GM19372 (cell line): ENCODE results near the gene NKTR.

Experiments used
- ATAC-seq: cut with Tn5 transposase; IDR thresholded peaks from one replicate; pipeline ENCODE4 v1.9.1; 2021; ENCODE audit warnings: mild to moderate bottlenecking, low read depth, moderate library complexity; ENCODE audit not compliant: unreplicated experiment

NKTR gene

DNA sequence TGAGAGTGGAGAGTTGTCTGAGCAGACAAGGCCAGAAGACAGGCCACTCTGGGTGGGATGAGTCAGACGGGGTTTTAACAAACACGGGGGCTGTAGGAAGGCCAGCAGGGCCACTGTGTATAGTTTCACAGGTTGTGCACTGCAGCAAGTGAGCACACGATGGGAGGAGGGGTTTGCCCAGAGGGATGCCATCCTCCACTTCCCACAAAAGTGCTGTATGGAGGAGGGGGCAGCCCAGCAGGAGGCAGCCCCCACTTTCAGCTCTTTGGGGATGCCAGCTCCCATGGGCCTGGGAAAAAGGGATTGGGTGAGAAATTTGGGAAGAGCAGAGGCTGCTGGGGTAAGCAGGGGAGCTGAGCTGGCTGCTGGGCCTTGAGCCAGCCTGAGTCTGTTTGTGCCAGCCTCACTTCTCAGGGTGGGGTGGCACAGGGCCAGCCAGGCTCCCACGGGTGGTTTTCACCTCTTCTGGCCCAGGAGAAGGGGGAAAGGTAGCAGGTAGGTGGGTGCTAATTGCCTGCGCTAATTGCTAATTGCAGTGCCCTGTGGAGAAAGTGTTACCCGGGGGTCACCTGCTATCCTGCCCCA lies 59.7 kb downstream of the NKTR start:
- ATAC-seq: no peak

DNA sequence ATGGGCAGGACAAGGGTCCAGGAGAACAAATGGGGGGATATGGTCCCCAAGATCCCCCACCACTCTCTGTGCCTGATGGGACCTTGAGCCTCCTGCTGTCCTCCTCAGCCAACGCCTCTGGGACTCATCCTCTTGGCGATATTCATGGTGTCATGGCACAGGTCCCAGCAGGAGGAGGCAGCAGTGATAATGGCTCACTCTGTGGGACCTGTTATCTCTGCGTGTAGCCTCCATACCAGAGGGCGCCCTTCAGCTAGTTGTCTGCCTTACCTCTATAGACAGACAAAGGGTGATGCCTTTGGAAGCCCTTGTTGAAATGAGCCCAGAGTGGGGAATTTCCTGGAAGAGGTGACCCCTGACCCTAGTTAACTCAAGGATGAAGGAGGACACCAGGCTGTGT lies 60.4 kb downstream of the NKTR start:
- no peak for ATAC-seq

DNA sequence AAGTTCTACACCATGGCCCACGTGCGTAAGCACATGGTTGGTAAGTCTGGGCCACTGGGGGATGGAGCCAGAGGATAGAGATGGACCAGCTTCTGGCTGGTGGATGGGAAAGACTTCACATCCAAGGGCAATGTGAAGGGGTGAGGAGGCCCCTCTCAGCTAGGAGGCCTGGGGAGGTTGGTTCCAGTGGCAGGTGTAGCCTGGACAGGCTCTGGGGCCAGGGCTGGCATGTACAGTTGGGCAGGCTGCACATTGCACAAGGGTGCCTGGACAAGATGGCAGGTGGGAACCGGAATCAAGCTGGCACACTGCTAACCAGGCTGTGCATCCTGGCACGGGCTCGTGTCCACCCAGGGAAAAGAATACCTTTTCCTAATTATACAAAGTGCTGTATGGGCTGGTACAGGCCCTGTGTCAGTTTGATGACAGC lies 61.1 kb downstream of the NKTR start:
- ATAC-seq: no peak

DNA sequence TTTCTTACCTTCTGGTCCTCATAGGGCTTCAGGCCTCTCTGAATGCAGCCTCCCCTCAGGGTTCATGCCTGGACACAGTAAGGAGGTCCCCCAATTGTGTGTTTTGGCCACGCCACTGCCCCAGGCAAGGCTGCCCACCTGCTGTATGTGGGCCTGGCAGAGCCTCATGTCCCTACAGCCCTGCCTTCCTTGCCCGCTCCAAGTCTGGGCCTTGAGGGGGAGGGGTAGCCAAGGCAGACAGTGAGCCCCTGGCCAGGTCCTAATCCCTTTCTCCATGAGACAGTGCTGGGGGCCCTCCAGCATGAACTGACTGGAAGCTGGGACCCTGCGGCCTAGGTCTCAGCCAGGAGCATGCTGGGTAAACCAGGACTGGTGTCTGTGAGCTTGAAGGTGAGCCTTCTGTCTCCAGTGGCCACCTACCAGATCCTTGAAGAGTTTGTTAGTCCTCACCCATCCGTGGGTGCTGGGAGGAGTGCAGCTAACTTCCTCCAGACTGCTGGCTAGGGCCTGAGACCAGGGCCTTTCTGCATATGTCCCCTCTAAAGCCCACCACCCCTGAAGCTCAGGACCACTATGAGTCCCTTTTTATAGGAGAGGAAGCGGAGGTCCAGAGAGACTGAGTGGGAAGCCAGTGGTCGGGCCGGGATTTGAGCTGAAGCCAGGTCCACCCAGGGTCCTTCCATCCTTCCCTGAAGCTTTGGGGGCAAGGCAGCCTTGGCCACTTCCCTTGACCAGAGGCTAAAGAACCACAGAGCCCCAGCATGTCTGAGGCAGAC lies 61.7 kb downstream of the NKTR start:
- no peak for ATAC-seq

DNA sequence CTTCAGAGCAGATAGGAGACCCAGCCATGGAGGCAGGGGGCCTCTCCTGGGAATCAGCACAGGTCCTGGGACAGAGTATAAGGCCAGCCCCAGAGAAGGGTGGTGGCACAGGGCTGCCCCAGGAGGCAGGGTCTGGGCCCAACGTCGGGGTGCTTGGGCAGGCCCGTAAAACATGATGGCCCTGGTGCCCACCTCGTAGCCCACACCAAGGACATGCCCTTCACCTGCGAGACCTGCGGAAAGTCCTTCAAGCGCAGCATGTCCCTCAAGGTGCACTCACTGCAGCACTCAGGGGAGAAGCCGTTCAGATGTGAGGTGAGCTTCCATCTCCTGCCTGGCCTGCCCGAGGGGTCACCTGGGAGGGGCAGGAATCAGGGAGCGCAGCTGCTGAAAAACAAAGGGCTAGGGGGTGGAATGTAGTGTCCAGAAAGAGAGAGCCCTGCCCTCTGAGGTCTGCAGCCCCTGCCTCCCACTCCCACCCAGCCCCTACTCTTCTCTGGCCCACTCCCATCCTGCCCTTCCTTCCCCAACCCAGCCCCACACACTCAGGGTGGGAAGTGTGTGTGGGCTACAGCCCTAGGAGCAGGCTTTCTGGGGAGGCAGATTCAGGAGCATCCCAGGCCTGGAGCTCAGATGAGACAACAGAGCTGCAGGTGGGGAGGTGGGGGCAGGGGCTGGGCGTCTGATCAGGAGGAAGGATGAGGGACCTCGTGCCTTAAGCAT lies 62.5 kb downstream of the NKTR start:
- no peak for ATAC-seq

DNA sequence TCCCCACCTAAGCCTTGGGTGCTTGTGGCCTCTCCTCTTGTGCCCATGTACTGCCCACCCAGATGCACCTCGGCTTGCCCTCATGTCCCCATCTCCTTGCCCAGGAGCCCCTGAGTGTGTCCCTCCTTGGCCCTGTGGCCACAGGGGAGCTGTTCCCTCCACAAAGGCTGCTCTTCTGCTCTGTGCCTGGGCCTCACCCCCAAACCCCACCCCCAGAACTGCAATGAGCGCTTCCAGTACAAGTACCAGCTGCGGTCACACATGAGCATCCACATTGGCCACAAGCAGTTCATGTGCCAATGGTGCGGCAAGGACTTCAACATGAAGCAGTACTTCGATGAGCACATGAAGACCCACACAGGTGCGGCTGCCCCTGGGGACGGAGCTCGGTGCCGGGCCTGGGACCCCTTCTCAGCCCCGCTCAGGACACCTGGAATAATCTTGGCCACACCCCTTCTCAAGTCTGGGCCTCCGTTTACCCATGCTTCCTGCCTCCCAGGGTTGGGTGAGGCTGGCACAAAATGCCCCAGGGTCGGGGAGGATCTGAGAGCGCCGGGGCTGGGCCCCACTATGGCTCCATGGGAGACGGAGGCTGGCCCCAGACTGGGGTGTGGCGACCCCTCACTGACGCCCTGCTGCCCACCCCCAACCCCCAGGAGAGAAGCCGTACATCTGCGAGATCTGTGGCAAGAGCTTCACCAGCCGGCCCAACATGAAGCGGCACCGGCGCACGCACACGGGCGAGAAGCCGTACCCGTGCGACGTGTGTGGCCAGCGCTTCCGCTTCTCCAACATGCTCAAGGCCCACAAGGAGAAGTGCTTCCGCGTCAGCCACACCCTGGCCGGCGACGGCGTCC lies 63.3 kb downstream of the NKTR start:
- ATAC-seq: no peak

DNA sequence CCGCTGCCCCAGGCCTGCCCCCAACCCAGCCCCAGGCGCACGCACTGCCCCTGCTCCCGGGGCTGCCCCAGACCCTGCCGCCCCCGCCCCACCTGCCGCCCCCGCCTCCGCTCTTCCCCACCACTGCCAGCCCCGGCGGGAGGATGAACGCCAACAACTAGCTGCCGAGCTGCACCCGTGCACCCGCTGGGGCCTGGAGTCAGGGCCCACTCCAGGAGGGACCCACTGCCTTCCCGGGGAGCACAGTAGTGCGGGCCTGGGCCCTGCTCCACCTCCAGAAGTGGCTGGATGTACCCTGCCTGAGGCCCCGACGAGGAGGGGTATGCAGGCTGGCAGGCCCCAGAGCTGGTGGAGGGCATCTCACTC lies 63.9 kb downstream of the NKTR start:
- no peak for ATAC-seq

DNA sequence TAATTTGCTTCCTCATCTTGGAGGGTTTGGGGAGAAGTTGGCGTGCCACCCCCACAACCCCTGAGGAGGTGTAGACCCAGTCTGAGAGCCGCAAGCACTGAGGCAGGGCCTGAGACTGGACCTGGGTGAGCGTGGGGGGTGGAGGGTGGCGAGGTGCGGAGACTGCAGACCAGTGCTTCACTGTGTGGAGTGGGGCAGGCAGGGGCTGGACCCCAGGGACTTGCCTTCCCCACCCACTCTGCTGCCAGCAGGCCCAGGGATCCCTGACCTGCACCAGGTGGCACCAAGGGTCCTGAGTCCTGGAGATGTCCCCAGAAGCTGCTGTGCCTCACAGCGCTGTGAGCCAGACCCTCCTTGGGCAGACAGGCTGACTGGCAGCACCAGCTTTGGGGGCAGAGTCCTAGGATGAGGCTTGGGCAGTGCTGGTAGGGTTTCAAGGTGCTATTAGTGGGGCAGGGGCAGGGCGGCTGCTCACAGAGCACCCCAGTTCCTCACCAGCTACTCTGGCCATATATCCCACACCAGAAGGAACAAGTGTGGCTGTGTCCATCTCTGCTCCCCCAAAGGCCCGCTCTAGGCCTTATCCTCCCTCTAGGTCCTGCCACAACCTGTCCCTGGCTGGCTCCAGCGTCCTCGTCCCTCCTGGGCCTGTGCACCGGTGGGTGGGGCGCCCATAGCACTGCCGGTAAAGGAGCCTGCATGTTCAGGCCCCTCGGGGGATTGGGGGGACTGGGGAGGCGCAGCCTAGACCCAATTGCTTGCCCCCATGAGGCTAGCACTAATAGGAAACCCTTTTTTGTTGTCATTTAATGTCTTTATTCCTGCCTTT lies 64.8 kb downstream of the NKTR start:
- no peak for ATAC-seq

DNA sequence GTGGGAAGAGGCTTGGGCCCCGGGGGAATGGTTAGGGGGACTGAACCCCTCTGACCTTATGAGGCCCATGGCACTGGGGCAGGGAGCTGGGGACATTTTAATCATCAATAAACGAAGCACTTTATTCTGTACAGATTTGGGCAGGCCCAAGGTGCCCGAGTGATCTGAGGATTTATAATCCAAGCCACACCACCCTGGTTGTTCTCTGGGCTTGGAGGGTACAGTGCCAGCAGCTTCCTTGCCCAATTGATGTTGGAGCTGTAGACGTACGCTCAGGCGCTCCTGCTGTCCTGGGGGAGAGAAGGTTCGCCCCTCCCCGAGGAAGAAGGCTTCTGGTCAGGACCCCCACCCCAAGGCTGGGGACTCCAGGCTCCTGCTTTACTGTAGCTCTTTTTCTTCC lies 65.5 kb downstream of the NKTR start:
- ATAC-seq: no peak

DNA sequence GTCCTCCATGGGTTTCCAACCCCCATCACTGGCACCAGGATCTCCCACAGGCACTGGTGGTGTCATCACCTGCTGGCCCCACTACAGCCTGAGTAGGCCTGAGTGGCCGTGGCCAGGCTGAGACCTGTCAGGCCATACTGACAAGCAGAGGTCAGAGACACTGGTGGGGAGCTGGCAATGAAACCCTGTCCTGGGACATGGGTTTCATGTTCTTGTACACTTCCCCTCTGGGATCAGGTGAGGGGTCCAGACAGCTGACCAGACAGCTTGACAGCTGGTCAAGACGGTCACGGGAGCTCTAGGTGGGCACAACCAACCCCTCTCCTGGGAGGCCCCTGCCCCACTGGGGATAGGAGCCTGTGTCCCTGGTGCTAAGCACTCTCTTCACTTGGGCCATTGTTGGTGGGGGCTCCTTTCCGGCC lies 66.1 kb downstream of the NKTR start:
- no peak for ATAC-seq

DNA sequence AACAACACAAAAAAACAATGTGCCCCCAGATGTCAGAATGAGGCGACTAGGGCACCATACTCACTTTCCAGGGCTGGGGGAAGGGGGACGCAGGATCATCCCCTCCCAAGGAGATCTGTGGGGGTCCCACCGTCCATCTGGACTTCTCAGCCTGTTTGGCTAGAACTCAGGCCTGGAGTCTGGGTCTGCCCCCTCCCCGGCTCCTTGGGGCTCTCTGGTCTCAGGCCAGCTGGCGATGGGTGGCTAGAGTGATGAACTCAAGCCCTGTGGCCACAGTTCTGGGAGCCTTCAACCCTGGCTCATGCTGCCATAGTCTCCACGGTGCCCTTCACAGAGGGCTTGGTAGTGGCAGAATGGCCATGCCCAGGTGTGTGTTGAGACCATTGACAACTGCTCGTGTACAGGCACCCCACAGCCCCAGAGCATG lies 66.6 kb downstream of the NKTR start:
- ATAC-seq: no peak

DNA sequence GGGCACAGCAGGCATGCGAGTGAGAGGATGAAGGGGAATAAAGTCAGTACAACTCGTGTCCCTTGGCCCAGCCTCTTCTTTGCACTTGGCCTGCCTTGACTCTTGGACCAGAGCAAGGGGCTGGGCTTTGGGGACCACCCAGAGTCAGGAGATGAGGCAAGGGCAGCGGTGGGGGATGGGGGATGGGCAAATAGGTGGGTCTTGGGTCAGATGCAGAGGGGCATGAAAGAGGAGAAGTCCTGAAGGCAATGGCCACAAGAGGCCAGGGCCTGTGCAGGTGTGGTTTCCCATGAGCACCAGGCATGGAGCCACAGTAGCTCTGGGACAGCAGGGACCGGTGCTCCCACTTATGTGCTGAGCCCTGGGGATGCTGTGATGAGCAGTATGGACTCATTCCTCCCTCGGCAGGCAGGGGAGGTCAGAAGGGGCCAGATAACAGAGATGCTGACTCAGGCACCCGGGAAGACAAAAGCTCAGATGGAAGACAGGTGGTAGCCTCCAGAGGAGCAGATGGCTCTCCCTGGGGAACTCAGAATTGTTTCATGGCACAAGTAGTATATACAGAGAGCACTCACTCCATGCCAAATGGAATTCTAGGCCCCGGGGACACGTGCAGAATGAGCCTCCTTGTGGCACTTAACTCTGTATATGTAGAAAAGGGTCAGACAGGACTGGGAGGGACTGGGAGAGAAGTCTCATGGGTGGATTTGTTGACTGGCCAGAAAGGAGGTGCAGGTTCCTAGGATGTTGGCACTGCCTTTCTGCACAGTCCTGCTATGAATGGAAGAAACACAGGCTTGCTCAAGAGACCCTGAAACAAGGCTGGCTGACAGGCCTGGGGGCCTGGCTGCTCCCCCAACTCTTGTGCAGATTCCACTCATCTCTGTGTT lies 67.3 kb downstream of the NKTR start:
- no peak for ATAC-seq

DNA sequence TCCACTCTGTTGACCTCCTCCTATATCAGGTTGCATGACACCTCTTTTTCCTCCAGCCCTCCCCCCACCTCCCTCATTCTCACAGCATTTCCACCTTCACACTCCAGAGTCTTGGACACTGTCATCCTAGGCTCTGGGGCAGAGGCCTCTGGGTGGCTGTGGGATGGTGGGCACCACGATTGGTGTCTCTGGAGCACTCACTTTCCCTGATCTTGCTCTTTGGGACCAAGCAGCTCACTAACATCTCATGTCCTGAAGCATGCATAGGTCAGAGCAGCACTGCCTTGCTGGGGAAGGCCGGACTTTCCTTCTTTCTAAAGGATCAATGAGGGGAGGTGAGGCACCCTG lies 67.9 kb downstream of the NKTR start:
- ATAC-seq: no peak

DNA sequence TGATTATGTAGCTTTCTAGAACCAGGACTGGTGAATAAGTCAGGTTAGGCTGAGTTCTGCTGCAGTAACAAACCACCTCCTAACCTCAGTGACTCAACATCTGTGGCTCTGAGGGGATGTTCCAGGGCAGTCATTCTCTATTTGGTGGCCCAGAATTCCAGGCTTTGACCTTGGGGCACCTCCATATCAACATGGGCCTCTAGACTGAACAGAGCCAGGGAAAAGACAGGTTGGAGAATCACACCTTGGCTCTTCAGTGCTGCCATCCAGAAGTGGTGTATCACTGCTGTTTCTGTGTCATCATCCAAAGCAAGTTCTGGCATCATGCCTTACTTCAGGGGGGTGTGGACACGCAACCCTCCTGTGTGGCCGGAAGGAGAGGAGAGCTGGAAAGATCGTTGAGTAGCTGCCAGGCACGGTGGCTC lies 68.3 kb downstream of the NKTR start:
- ATAC-seq: no peak

DNA sequence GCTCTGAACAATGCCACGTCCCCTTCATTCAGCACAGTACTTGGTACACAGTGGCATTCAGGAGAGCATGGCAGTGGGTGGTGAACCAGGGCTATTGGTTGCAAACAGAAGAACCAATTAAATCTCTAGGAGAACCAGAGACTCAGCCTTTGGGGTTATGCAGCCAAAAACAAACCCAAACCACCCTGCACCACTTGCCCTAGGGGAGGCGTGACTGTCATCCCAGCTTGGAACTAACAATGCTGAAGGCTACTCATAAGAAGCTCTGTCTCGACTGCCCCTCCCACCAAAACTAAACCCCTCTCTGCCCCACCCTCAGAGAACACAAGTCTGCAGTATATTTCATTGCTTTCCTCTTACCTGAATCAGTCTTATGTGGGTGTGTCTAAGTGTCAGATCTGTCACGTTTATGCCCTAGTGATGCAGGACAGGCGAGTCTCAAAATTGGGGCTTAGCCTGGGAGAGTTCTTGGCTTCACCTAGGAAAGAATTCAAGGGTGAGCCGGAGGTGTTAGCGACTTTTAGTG lies 69.6 kb downstream of the NKTR start:
- no peak for ATAC-seq

DNA sequence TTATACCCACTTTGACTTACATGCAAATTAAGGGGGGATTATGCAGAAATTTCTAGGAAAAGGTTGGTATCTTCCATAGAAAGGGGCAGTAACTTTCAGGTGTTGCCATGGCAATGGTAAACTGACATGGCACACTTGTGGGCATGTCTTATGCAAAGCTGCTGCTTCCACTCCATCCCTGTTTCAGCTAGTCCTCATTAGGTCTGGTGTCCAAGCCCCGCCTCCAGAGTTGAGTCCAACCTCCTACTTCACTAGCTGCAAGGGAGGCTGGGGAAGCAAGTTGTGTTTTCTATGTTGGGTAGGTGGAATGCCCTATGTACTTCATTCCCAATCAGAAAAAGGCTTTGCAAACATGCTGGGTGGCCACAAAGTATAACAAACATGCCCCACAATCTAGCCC lies 70.2 kb downstream of the NKTR start:
- no peak for ATAC-seq

DNA sequence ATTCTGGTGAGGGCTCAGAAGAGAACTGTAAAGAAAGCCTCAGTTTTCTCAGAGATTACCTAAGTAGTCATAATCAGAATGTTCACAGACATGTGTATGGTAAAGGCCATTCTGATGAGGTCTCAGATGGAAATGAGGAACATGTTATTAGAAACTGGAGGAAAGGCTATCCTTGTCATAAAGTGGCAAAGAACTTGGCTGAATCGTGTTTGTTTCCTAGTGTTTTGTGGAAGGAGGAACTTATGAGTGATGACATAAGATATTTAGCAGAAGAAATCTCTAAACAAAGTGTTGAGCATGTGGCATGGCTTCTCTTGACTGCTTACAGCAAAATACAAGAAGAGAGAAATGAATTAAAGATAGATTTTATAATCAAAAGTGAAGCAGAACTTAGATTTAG lies 72.0 kb downstream of the NKTR start:
- ATAC-seq: no peak

DNA sequence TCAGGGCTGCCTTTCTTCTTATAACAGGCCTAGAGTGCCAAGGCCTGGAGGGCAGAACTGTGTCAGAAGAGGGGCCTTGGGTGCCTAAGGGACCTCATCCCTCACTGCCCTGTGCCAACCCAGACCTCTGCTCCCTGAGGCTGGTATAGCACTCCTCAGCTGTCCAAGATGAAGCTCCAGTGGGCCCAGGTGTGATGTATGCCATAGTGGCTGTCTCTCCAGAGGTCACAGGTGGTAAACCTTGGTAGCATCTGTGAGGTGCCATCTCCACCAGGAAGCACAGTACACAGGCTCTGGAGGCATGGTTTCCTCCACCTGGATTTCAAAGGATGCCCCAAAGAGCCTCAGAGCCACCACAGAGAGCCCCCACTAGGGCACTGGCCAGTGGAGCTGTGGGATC lies 72.6 kb downstream of the NKTR start:
- ATAC-seq: no peak

DNA sequence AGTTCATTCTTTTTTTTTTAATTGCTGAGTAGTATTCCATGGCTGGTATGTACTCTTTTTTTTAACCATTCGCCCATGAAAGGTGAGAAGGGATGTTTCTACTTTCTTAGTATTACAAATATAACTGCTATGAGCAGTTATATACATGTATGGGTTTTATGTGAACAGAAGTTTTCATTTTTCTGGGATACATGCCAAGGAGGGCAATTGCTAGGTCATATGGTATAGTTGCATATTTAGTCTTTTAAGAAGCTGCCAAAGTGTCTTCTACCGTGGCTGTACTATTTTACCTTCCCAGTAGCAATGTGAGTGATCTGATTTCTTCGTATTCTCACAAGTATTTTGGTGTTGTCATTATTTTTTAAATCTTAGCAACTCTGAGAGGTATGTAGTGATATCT lies 73.7 kb downstream of the NKTR start:
- ATAC-seq: no peak
